Measurements from ENCODE around the gene TRIM60.

- TF ChIP-seq POLR2A (IDR thresholded peaks at IDR 0.05; ENCODE audit: low read depth, low read length) (no peak), CTCF (conservative IDR thresholded peaks at IDR 0.05; ENCODE audit: low read depth, low read length) (no peak), CEBPB (IDR thresholded peaks at IDR 0.05; ENCODE audit: low read depth, low read length) (no peak), RCOR1 (IDR thresholded peaks at IDR 0.05; ENCODE audit: insufficient replicate concordance, low read length) (no peak), MXI1 (IDR thresholded peaks at IDR 0.05; ENCODE audit: borderline replicate concordance, low read depth, low read length) (no peak), RFX5 (IDR thresholded peaks at IDR 0.05; ENCODE audit: low read depth, low read length) (no peak), RAD21 (IDR thresholded peaks at IDR 0.05; ENCODE audit: low read length) (no peak), ELK1 (IDR thresholded peaks at IDR 0.05; ENCODE audit: borderline replicate concordance, low read depth, low read length) (no peak), FOS (IDR thresholded peaks at IDR 0.05; ENCODE audit: low read depth, low read length) (no peak), SMC3 (IDR thresholded peaks at IDR 0.05; ENCODE audit: low read depth, low read length) (no peak)
Observed at GRCh38 chr4:165052627-165053026, 20.8 kb downstream of the TRIM60 start.
